HCT116 (cell line): Measurements from ENCODE around the gene RAPH1. TPM values are rescaled to one million over a fixed set of nuclear protein-coding genes. Genes with fewer than 3 reads are reported as not detected.

Experiments used
- ATAC-seq: fragments of 200-7000 bp; cut with Tn5 transposase; 2 replicates; pipeline ENCODE4 v1.9.1; 2020; ENCODE audit warnings: mild to moderate bottlenecking, moderate library complexity
- BruUV-seq: library from RNA; stranded (reverse); fragments of 400-500 nt; replicated peaks from 2 replicates; lab custom pipeline; 2021; lab: Mats Ljungman, UMichigan
- CTCF ChIA-PET: fragments of 300-600 bp; sonication (Branson Sonifier 250); formaldehyde crosslinking; loops from one replicate; lab custom pipeline; 2021; ENCODE audit warnings: antibody characterized with exemption; lab: Charles Lee
- POLR2A ChIA-PET: fragments of 300-600, 350-600 bp; sonication (Branson Sonifier 250); formaldehyde crosslinking; loops from one replicate; lab custom pipeline; 2021; ENCODE audit warnings: antibody characterized with exemption; lab: Charles Lee
- RAD21 ChIA-PET, 2 experiments: fragments of 300-600 bp; sonication (Branson Sonifier 250); formaldehyde crosslinking; loops; one replicate each; lab custom pipeline; 2023; ENCODE audit warnings: low total read pairs in 2 of 2; ENCODE audit not compliant: uncharacterized antibody in 2 of 2, unreplicated experiment in 2 of 2, low non-redundant PET in 1 of 2; lab: Charles Lee
- DNase-seq: peaks from one replicate; pipeline ENCODE4 v3.0.0-alpha.2; 2010; ENCODE audit warnings: low read depth, low spot score
- H2AFZ ChIP-seq: fragments of 200-600 bp; shearing (Covaris generic), sonication (generic); 2 replicates; pipeline ENCODE4 v1.6.1; 2017; ENCODE audit warnings: low read depth, mixed run types, mixed read lengths, antibody characterized with exemption, low read length; ENCODE audit not compliant: poor library complexity, severe bottlenecking
- H3K27ac ChIP-seq: 2 replicates; pipeline ENCODE4 v1.5.1; 2012; ENCODE audit warnings: low read depth, low read length
- H3K27me3 ChIP-seq: fragments of 200-600 bp; sonication (generic); 2 replicates; pipeline ENCODE4 v1.6.1; 2016; ENCODE audit warnings: mixed run types, low read length, mixed read lengths; ENCODE audit not compliant: insufficient read depth
- H3K36me3 ChIP-seq, 2 experiments: fragments of 200-500 bp in 1 of 2; fragments of 200-600 bp in 1 of 2; sonication (Bioruptor generic) in 1 of 2; sonication (generic) in 1 of 2; 2 replicates each; pipeline versions ENCODE4 v1.5.1 to v1.6.1; 2014 to 2016; ENCODE audit warnings: low read length in 2 of 2, inconsistent platforms in 1 of 2, mixed read lengths in 1 of 2, mixed run types in 1 of 2; ENCODE audit not compliant: insufficient read depth in 2 of 2, control insufficient read depth in 1 of 2
- H3K4me1 ChIP-seq, 2 experiments: fragments of 200-600 bp in 1 of 2; sonication (generic) in 1 of 2; 2 replicates each; pipeline versions ENCODE4 v1.5.1 to v1.6.1; 2012 to 2017; ENCODE audit warnings: low read length in 2 of 2, inconsistent platforms in 1 of 2, mild to moderate bottlenecking in 1 of 2, mixed read lengths in 1 of 2, mixed run types in 1 of 2, moderate library complexity in 1 of 2; ENCODE audit not compliant: insufficient read depth in 2 of 2, control insufficient read depth in 1 of 2
- H3K4me2 ChIP-seq: fragments of 200-600 bp; sonication (generic); 2 replicates; pipeline ENCODE4 v1.6.1; 2017; ENCODE audit warnings: mixed run types, low read length, mixed read lengths
- H3K4me3 ChIP-seq, 2 experiments: fragments of 200-600 bp in 1 of 2; sonication (generic) in 1 of 2; replicated peaks in 1 of 2; 2 replicates each; pipeline ENCODE4 v1.5.1; 2011 to 2016; ENCODE audit warnings: low read length in 2 of 2, control low read depth in 1 of 2, low read depth in 1 of 2, mild to moderate bottlenecking in 1 of 2, mixed read lengths in 1 of 2, mixed run types in 1 of 2
- H3K79me2 ChIP-seq: fragments of 200-600 bp; sonication (generic); 2 replicates; pipeline ENCODE4 v1.6.1; 2017; ENCODE audit warnings: mild to moderate bottlenecking, mixed run types, low read length, moderate library complexity, mixed read lengths; ENCODE audit not compliant: insufficient read depth
- H3K9ac ChIP-seq: fragments of 200-600 bp; sonication (generic); 2 replicates; pipeline ENCODE4 v1.6.1; 2016; ENCODE audit warnings: low read length, mixed read lengths
- H3K9me2 ChIP-seq: fragments of 200-600 bp; sonication (generic), shearing (Covaris generic); 2 replicates; pipeline ENCODE4 v1.6.1; 2017; ENCODE audit warnings: mixed run types, mild to moderate bottlenecking, moderate library complexity; ENCODE audit not compliant: insufficient read depth
- H3K9me3 ChIP-seq, 2 experiments: fragments of 200-500 bp in 1 of 2; fragments of 200-600 bp in 1 of 2; sonication (Bioruptor generic) in 1 of 2; sonication (generic) in 1 of 2; 2 replicates each; pipeline ENCODE4 v1.6.1; 2014 to 2017; ENCODE audit warnings: low read length in 2 of 2, mixed read lengths in 2 of 2, inconsistent platforms in 1 of 2, low read depth in 1 of 2, mild to moderate bottlenecking in 1 of 2, mixed run types in 1 of 2, moderate library complexity in 1 of 2; ENCODE audit not compliant: control insufficient read depth in 1 of 2, insufficient read depth in 1 of 2
- H4K20me1 ChIP-seq: fragments of 200-600 bp; sonication (generic), shearing (Covaris generic); 2 replicates; pipeline ENCODE4 v1.6.1; 2017; ENCODE audit warnings: mixed run types, mild to moderate bottlenecking, moderate library complexity; ENCODE audit not compliant: insufficient read depth
- EGR1 ChIP-seq: IDR thresholded peaks from 2 replicates; pipeline ENCODE4 v1.6.1; 2012; ENCODE audit warnings: low read depth
- ELF1 ChIP-seq: IDR thresholded peaks from 2 replicates; pipeline ENCODE4 v1.6.1; 2012; ENCODE audit warnings: low read depth, borderline replicate concordance
- FOSL1 ChIP-seq: IDR thresholded peaks from 2 replicates; pipeline ENCODE4 v1.6.1; 2012; ENCODE audit warnings: low read depth
- POLR2AphosphoS5 ChIP-seq: IDR thresholded peaks from 2 replicates; pipeline ENCODE4 v1.6.1; 2011; ENCODE audit warnings: mild to moderate bottlenecking, low read depth, low read length, moderate library complexity
- SP1 ChIP-seq: IDR thresholded peaks from 2 replicates; pipeline ENCODE4 v1.6.1; 2012; ENCODE audit warnings: low read depth
- YY1 ChIP-seq: IDR thresholded peaks from 2 replicates; pipeline ENCODE4 v1.6.1; 2011; ENCODE audit warnings: low read length, low read depth, moderate library complexity, mild to moderate bottlenecking; ENCODE audit not compliant: insufficient replicate concordance; ENCODE audit errors: extremely low read depth
- ZBTB33 ChIP-seq: IDR thresholded peaks from 2 replicates; pipeline ENCODE4 v1.6.1; 2011; ENCODE audit warnings: mild to moderate bottlenecking, low read length, moderate library complexity; ENCODE audit not compliant: insufficient replicate concordance; ENCODE audit errors: extremely low read depth
- ZNF274 ChIP-seq: fragments of 200-500 bp; sonication (Bioruptor generic); IDR thresholded peaks from 2 replicates; pipeline ENCODE4 v1.6.1; 2014; ENCODE audit warnings: mild to moderate bottlenecking, low read depth, low read length, inconsistent platforms
- intact Hi-C: fragments of 100-400 bp; cut with micrococcal nuclease; formaldehyde crosslinking; loops from 2 replicates; pipeline ENCODE4 v1.10.0; 2022
- total RNA-seq: library from RNA; stranded (reverse); gene quantifications from one replicate; pipeline ENCODE4 v1.2.1, GENCODE V29; 2021; ENCODE audit not compliant: unreplicated experiment

Gene RAPH1
- total RNA-seq, 1 experiment from 2014 or later = 22.3 TPM

GRCh38 chr2:203427061-203427460 is 108.0 kb downstream of the RAPH1 start:
- intact Hi-C loops = no loop called here

GRCh38 chr2:203418271-203418670 is 116.8 kb downstream of the RAPH1 start:
- Histone ChIP-seq H3K27me3 (no peaks in the 10 kb centered on the region), H3K9ac (no peak overlapping the region), H3K79me2 (no peaks in the 10 kb centered on the region), H3K4me3 (no peak overlapping the region), H3K36me3 (peaks cover 3 to 4% of the 10 kb centered on the region in 2 experiments; a peak in 2 of 4 replicates), H4K20me1 (no peaks in the 10 kb centered on the region), H3K9me3 (no peaks in the 10 kb centered on the region), H3K27ac (no peak overlapping the region), H3K4me2 (no peak overlapping the region), H2AFZ (no peak overlapping the region), H3K4me1 (no peaks in the 10 kb centered on the region), H3K9me2 (no peaks in the 10 kb centered on the region)
- ChIA-PET POLR2A (no interaction called here), CTCF (no interaction called here), RAD21 (no interaction called here)
- DNase-seq (no peak), ATAC-seq (no peak)
- no TSS peak for BruUV-seq
- intact Hi-C loops = no loop called here
- TF ChIP-seq FOSL1 = no peak
- no peak for TF ChIP-seq SP1
- no peak for TF ChIP-seq ELF1
- TF ChIP-seq YY1 = no peak
- no peak for TF ChIP-seq POLR2AphosphoS5
- no peak for TF ChIP-seq EGR1
- TF ChIP-seq ZBTB33 = no peak

More at GRCh38 chr2:203427061-203427460, 108.0 kb downstream of the RAPH1 start:
- ChIA-PET CTCF (no interaction called here), POLR2A (no interaction called here), RAD21 (no interaction called here)
- DNase-seq = no peak
- no peaks in the 10 kb centered on the region for H3K79me2 ChIP-seq
- H2AFZ ChIP-seq = no peak overlapping the region
- TF ChIP-seq ZNF274 = no peak
- H3K27ac ChIP-seq = no peak overlapping the region
- no peak overlapping the region for H3K4me2 ChIP-seq
- no peak for ATAC-seq
- no peaks in the 10 kb centered on the region for H3K9me2 ChIP-seq
- no peaks in the 10 kb centered on the region for H3K27me3 ChIP-seq
- no peaks in the 10 kb centered on the region for H3K4me1 ChIP-seq
- H4K20me1 ChIP-seq = peaks cover 5% of the 10 kb centered on the region; the same call in 1 of the 2 replicates
- no peaks in the 10 kb centered on the region for H3K9me3 ChIP-seq
- H3K36me3 ChIP-seq = peaks cover 0 to 5% of the 10 kb centered on the region in 2 experiments; a peak in 1 of 4 replicates
- H3K9ac ChIP-seq = no peak overlapping the region
- no peak overlapping the region for H3K4me3 ChIP-seq
- no TSS peak for BruUV-seq
